SW 1271 (cell line): ENCODE data around the gene FBRSL1.
"Not testable (repeated sequence)": the region's sequence is repeated elsewhere in the genome, so short reads cannot be mapped to it uniquely, and the experiment has no call there.

ENCODE experiments used
- DNase-seq, 2 experiments: peaks; one replicate each; lab custom pipeline; 2025; lab: John Stamatoyannopoulos, UW

FBRSL1 gene

GRCh38 chr12:132525833-132526455, 36.0 kb downstream of the FBRSL1 start:
- no peak for DNase-seq

GRCh38 chr12:132527186-132527882, 37.4 kb downstream of the FBRSL1 start:
- no peak for DNase-seq

GRCh38 chr12:132527883-132528264, 37.9 kb downstream of the FBRSL1 start:
- no peak for DNase-seq

GRCh38 chr12:132528564-132529106, 38.7 kb downstream of the FBRSL1 start:
- DNase-seq = no peak

GRCh38 chr12:132529156-132529839, 39.3 kb downstream of the FBRSL1 start:
- no peak for DNase-seq

- DNase-seq = no peak
These were observed 40.0 kb downstream of the FBRSL1 start for GRCh38 chr12:132529906-132530305.

GRCh38 chr12:132530447-132530846, 40.5 kb downstream of the FBRSL1 start:
- DNase-seq = no peak

GRCh38 chr12:132530851-132531250, 40.9 kb downstream of the FBRSL1 start:
- no peak for DNase-seq

GRCh38 chr12:132532711-132533583, 43.0 kb downstream of the FBRSL1 start:
- not testable (repeated sequence) for DNase-seq

GRCh38 chr12:132533584-132533958, 43.6 kb downstream of the FBRSL1 start:
- DNase-seq = no peak

GRCh38 chr12:132534076-132534475, 44.1 kb downstream of the FBRSL1 start:
- DNase-seq = no peak

- DNase-seq = no peak
These were observed 45.1 kb downstream of the FBRSL1 start for GRCh38 chr12:132535019-132535418.

- no peak for DNase-seq
These were observed 46.3 kb downstream of the FBRSL1 start for GRCh38 chr12:132536102-132536876.

GRCh38 chr12:132537049-132537448, 47.1 kb downstream of the FBRSL1 start:
- DNase-seq = no peak

- DNase-seq = no peak
These were observed 48.1 kb downstream of the FBRSL1 start for GRCh38 chr12:132537836-132538662.

- DNase-seq = no peak
These were observed 48.7 kb downstream of the FBRSL1 start for GRCh38 chr12:132538663-132538990.

GRCh38 chr12:132539016-132539773, 49.2 kb downstream of the FBRSL1 start:
- DNase-seq = no peak

GRCh38 chr12:132540436-132540835, 50.5 kb downstream of the FBRSL1 start:
- DNase-seq = no peak

- DNase-seq = no peak
These were observed 51.2 kb downstream of the FBRSL1 start for GRCh38 chr12:132541200-132541599.

- DNase-seq = no peak
These were observed 52.0 kb downstream of the FBRSL1 start for GRCh38 chr12:132541996-132542395.
